Measurements from ENCODE around the gene CSF3.

CSF3 gene

GRCh38 chr17:40034426-40035161 is 19.4 kb downstream of the CSF3 start:
- DNase-seq (ENCODE audit: extremely low spot score): no peak
- TF ChIP-seq LEF1 (IDR thresholded peaks at IDR 0.05; ENCODE audit: borderline replicate concordance) (no peak), FOXK2 (IDR thresholded peaks at IDR 0.05) (no peak), BHLHE40 (IDR thresholded peaks at IDR 0.05; ENCODE audit: borderline replicate concordance) (no peak), CTBP1 (IDR thresholded peaks at IDR 0.05; ENCODE audit: borderline replicate concordance) (no peak), SP1 (IDR thresholded peaks at IDR 0.05) (no peak), HDGF (IDR thresholded peaks at IDR 0.05; ENCODE audit: borderline replicate concordance) (no peak), TARDBP (IDR thresholded peaks at IDR 0.05) (no peak), L3MBTL2 (conservative IDR thresholded peaks at IDR 0.05) (no peak), SUZ12 (IDR thresholded peaks at IDR 0.05) (no peak)
- ChIA-PET POLR2A (interaction anchor here (1.3 to 2.0 kb wide), 2 partner anchors 52 to 79 kb away, joined by 6 to 8 read pairs; no protein-coding TSS in a partner anchor), CTCF (interaction anchor here (0.7 to 1.9 kb wide), 20 partner anchors 7 to 1478 kb away, joined by 3 to 17 read pairs (median 5); partner anchors contain the start of genes CSF3 and MED24)

GRCh38 chr17:40035162-40035559 is 19.9 kb downstream of the CSF3 start:
- ChIA-PET POLR2A (interaction anchor here (0.7 to 2.0 kb wide), 3 partner anchors 51 to 105 kb away, joined by 3 to 8 read pairs (median 6); partner anchors contain the start of gene CASC3), CTCF (interaction anchor here (0.6 to 1.9 kb wide), 21 partner anchors 8 to 272 kb away, joined by 3 to 17 read pairs (median 5); partner anchors contain the start of genes CSF3 and MED24)
- DNase-seq (ENCODE audit: extremely low spot score): peak; percentile 76
- TF ChIP-seq NFRKB (IDR thresholded peaks at IDR 0.05): no peak
- no peak for TF ChIP-seq FOXK2 (IDR thresholded peaks at IDR 0.05)
- TF ChIP-seq ELF4 (IDR thresholded peaks at IDR 0.05): no peak
- no peak for TF ChIP-seq LEF1 (IDR thresholded peaks at IDR 0.05; ENCODE audit: borderline replicate concordance)
- no peak for TF ChIP-seq ARNT (IDR thresholded peaks at IDR 0.05)
- TF ChIP-seq BHLHE40 (IDR thresholded peaks at IDR 0.05; ENCODE audit: borderline replicate concordance): no peak
- no peak for TF ChIP-seq SP1 (IDR thresholded peaks at IDR 0.05)
- no peak for TF ChIP-seq SUZ12 (IDR thresholded peaks at IDR 0.05)
- TF ChIP-seq HDGF (IDR thresholded peaks at IDR 0.05; ENCODE audit: borderline replicate concordance): no peak
- TF ChIP-seq FOXA1 (IDR thresholded peaks at IDR 0.05): no peak

GRCh38 chr17:40038882-40039513 is 23.8 kb downstream of the CSF3 start:
- ChIA-PET POLR2A (interaction anchor here (1.0 to 3.0 kb wide), 3 partner anchors 15 to 74 kb away, joined by 3 to 19 read pairs (median 6); partner anchors contain the start of gene MED24), CTCF (interaction anchor here (0.5 to 2.0 kb wide), 15 partner anchors 11 to 147 kb away, joined by 3 to 15 read pairs (median 4); partner anchors contain the start of gene NR1D1)
- DNase-seq (ENCODE audit: extremely low spot score): peak; percentile 28
- no peak for TF ChIP-seq LEF1 (IDR thresholded peaks at IDR 0.05; ENCODE audit: borderline replicate concordance)

DNA sequence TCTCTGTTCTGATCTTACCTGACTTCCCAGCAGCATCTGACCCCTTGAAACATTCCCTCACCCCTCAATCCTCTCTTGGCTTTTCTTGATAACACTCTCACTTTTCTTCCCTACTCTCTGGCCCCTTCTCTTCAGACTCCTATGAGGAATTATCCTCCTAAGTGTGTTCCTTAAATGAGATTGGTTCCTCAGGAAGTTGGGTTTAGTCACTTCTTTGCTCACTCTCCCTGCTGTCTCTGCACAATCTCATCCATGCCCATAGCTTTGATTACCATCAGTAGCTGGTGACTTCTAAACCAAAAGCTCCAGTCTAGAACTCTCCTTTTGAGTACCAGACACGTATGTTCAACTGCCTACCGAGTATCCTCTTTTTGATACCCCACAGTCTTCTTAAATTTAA is 26.0 kb downstream of the CSF3 start:
- no peak for DNase-seq (ENCODE audit: extremely low spot score)
- ChIA-PET CTCF (no interaction called here), POLR2A (interaction anchor here (0.7 to 1.6 kb wide), 2 partner anchors 13 to 247 kb away, joined by 3 to 8 read pairs; partner anchors contain the start of gene MED24)
- no peak for TF ChIP-seq FOXK2 (IDR thresholded peaks at IDR 0.05)
- no peak for TF ChIP-seq PKNOX1 (IDR thresholded peaks at IDR 0.05)
- no peak for TF ChIP-seq BHLHE40 (IDR thresholded peaks at IDR 0.05; ENCODE audit: borderline replicate concordance)
- TF ChIP-seq L3MBTL2 (conservative IDR thresholded peaks at IDR 0.05): no peak
- no peak for TF ChIP-seq LEF1 (IDR thresholded peaks at IDR 0.05; ENCODE audit: borderline replicate concordance)
- no peak for TF ChIP-seq ZNF384 (IDR thresholded peaks at IDR 0.05)
- TF ChIP-seq ARNT (IDR thresholded peaks at IDR 0.05): no peak
- TF ChIP-seq FOXA1 (IDR thresholded peaks at IDR 0.05): no peak
- no peak for TF ChIP-seq CTBP1 (IDR thresholded peaks at IDR 0.05; ENCODE audit: borderline replicate concordance)
- TF ChIP-seq NFRKB (IDR thresholded peaks at IDR 0.05): no peak
- no peak for TF ChIP-seq SP1 (IDR thresholded peaks at IDR 0.05)
- no peak for TF ChIP-seq SUZ12 (IDR thresholded peaks at IDR 0.05)
- no peak for TF ChIP-seq ELF4 (IDR thresholded peaks at IDR 0.05)
- no peak for TF ChIP-seq HDGF (IDR thresholded peaks at IDR 0.05; ENCODE audit: borderline replicate concordance)
- TF ChIP-seq FOXM1 (IDR thresholded peaks at IDR 0.05; ENCODE audit: borderline replicate concordance): no peak
- TF ChIP-seq TARDBP (IDR thresholded peaks at IDR 0.05): no peak

DNA sequence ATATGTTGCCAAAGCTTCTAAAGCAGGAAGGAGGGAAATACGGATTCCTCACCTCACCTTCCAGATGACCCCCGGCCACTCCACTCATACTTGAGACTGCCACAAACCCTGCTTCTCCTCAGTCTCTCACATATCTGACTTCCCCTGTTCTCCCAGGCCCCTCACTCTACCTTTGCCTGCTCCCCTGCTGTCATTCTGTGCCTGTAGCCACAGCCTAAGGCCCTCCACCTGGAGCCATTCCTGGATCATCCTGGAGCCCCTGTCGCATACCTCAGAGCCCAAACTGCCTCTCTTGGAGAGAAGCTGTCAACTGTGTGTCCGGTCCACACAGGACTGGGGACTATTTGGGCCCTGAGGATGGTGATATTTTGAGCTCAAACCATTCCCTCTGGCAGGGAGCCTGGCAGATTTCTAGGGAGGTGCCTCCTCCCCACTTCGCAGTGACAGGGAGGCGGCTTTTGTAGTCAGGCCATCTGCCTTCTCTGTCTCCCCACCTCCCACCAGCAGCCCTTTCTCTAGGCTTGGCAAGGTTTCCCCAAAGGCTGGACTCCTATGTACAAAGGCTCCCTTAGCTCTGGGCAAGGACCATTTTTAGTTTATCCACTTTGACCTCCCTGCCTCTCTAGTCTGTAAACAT is 41.3 kb downstream of the CSF3 start:
- DNase-seq (ENCODE audit: extremely low spot score): no peak
- ChIA-PET POLR2A (interaction anchor here (3.3 kb wide), 1 partner anchor 57 kb away, joined by 21 read pairs; no protein-coding TSS in a partner anchor), CTCF (interaction anchor here (1.0 to 1.5 kb wide), 3 partner anchors 19 to 21 kb away, joined by 3 to 5 read pairs (median 3); no protein-coding TSS in a partner anchor)
- no peak for TF ChIP-seq PKNOX1 (IDR thresholded peaks at IDR 0.05)
- no peak for TF ChIP-seq HDGF (IDR thresholded peaks at IDR 0.05; ENCODE audit: borderline replicate concordance)
- no peak for TF ChIP-seq CTBP1 (IDR thresholded peaks at IDR 0.05; ENCODE audit: borderline replicate concordance)
- TF ChIP-seq ARNT (IDR thresholded peaks at IDR 0.05): no peak
- no peak for TF ChIP-seq FOXM1 (IDR thresholded peaks at IDR 0.05; ENCODE audit: borderline replicate concordance)
- TF ChIP-seq TARDBP (IDR thresholded peaks at IDR 0.05): no peak
- no peak for TF ChIP-seq ELF4 (IDR thresholded peaks at IDR 0.05)
- TF ChIP-seq FOXK2 (IDR thresholded peaks at IDR 0.05): no peak
- TF ChIP-seq SUZ12 (IDR thresholded peaks at IDR 0.05): no peak

DNA sequence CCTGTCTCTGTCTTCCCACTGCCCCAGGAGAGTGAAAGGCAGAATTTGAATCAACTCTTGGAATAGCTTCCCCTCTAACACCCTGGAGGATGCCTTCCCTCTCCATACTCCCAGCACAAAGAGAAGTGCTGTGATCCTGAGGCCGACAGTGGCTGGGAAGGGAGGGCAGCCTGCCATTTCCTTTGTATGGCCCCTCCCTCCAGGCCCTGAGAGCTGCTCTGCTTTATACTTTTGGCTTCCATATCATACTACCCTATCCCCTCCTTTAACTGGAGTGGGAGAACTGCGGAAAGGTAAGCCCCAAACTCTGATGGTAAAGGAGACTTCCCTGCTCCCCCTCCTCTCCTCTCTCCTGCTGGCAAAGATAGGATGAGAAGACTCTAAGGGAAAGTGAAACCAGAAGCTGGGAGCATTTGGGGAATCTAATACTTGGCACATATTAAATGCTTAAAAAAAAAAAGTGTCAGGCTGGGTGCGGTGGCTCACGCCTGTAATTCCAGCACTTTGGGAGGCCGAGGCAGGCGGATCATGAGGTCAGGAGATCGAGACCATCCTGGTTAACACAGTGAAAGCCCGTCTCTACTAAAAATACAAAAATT is 43.0 kb downstream of the CSF3 start:
- ChIA-PET POLR2A (no interaction called here), CTCF (no interaction called here)
- TF ChIP-seq ZNF384 (IDR thresholded peaks at IDR 0.05) (no peak), SUZ12 (IDR thresholded peaks at IDR 0.05) (no peak), BHLHE40 (IDR thresholded peaks at IDR 0.05; ENCODE audit: borderline replicate concordance) (no peak), FOXA1 (IDR thresholded peaks at IDR 0.05) (no peak), HDGF (IDR thresholded peaks at IDR 0.05; ENCODE audit: borderline replicate concordance) (no peak), CTBP1 (IDR thresholded peaks at IDR 0.05; ENCODE audit: borderline replicate concordance) (no peak), ARNT (IDR thresholded peaks at IDR 0.05) (no peak), TARDBP (IDR thresholded peaks at IDR 0.05) (no peak)
- DNase-seq (ENCODE audit: extremely low spot score): no peak
